Memory B cell (primary cell): Measurements from ENCODE around the gene SLC2A13.

Experiments used
- ATAC-seq: fragments of 150-1000 bp; cut with Tn5 transposase; 2 replicates; pipeline ENCODE4 v1.10.0; 2021; ENCODE audit warnings: low read depth, mild to moderate bottlenecking, moderate library complexity
- DNase-seq, 2 donors: peaks; one replicate each; pipeline ENCODE4 v3.0.0; 2022; ENCODE audit warnings: low spot score in 2 of 2
- H3K27ac Mint-ChIP-seq: one replicate; pipeline ENCODE4 v1.8.0; 2022; ENCODE audit warnings: mild to moderate bottlenecking, moderate library complexity, mixed read lengths
- H3K27me3 Mint-ChIP-seq: one replicate; pipeline ENCODE4 v1.8.0; 2022; ENCODE audit warnings: mixed read lengths
- H3K36me3 Mint-ChIP-seq: one replicate; pipeline ENCODE4 v1.8.0; 2022; ENCODE audit warnings: mild to moderate bottlenecking, mixed read lengths
- H3K4me1 Mint-ChIP-seq: one replicate; pipeline ENCODE4 v1.8.0; 2022; ENCODE audit warnings: mixed read lengths
- H3K4me3 Mint-ChIP-seq: one replicate; pipeline ENCODE4 v1.8.0; 2022; ENCODE audit warnings: mild to moderate bottlenecking, moderate library complexity, mixed read lengths
- H3K9me3 Mint-ChIP-seq: one replicate; pipeline ENCODE4 v1.8.0; 2022; ENCODE audit warnings: mixed read lengths

Gene SLC2A13

GRCh38 chr12:39736406-39736805 lies 369.5 kb downstream of the SLC2A13 start:
- Mint-ChIP-seq H3K27me3 (peaks cover 2% of the 10 kb centered on the region), H3K9me3 (peaks cover 13% of the 10 kb centered on the region), H3K4me1 (no peaks in the 10 kb centered on the region), H3K4me3 (no peak overlapping the region), H3K36me3 (peaks cover 2% of the 10 kb centered on the region), H3K27ac (no peak overlapping the region)
- no peak for ATAC-seq
- no peak for DNase-seq

GRCh38 chr12:39723831-39724230 lies 382.1 kb downstream of the SLC2A13 start:
- Mint-ChIP-seq H3K4me1 (no peaks in the 10 kb centered on the region), H3K36me3 (no peaks in the 10 kb centered on the region), H3K27ac (no peak overlapping the region), H3K9me3 (peaks cover 4% of the 10 kb centered on the region), H3K4me3 (no peak overlapping the region), H3K27me3 (no peaks in the 10 kb centered on the region)
- ATAC-seq: no peak
- no peak for DNase-seq

- DNase-seq: no peak
- Mint-ChIP-seq H3K4me1 (no peaks in the 10 kb centered on the region), H3K4me3 (no peak overlapping the region), H3K27me3 (no peaks in the 10 kb centered on the region), H3K9me3 (peaks cover 4% of the 10 kb centered on the region), H3K36me3 (no peaks in the 10 kb centered on the region), H3K27ac (no peak overlapping the region)
- no peak for ATAC-seq
These were observed 383.4 kb downstream of the SLC2A13 start for GRCh38 chr12:39722504-39722903.

- ATAC-seq (no peak), DNase-seq (no peak)
- no peaks in the 10 kb centered on the region for H3K9me3 Mint-ChIP-seq
- H3K27ac Mint-ChIP-seq: no peak overlapping the region
- H3K36me3 Mint-ChIP-seq: no peaks in the 10 kb centered on the region
- no peaks in the 10 kb centered on the region for H3K4me1 Mint-ChIP-seq
- peaks cover 1% of the 10 kb centered on the region for H3K27me3 Mint-ChIP-seq
- no peak overlapping the region for H3K4me3 Mint-ChIP-seq
These were observed 392.3 kb downstream of the SLC2A13 start for GRCh38 chr12:39713552-39713951.

GRCh38 chr12:39712334-39712733 lies 393.5 kb downstream of the SLC2A13 start:
- no peaks in the 10 kb centered on the region for H3K9me3 Mint-ChIP-seq
- H3K27ac Mint-ChIP-seq: no peak overlapping the region
- ATAC-seq (no peak), DNase-seq (no peak)
- no peaks in the 10 kb centered on the region for H3K4me1 Mint-ChIP-seq
- H3K4me3 Mint-ChIP-seq: no peak overlapping the region
- H3K36me3 Mint-ChIP-seq: no peaks in the 10 kb centered on the region
- H3K27me3 Mint-ChIP-seq: peaks cover under 1% of the 10 kb centered on the region
